ENCODE measurements around the gene FOXP1.
"Not testable (repeated sequence)": the region's sequence is repeated elsewhere in the genome, so short reads cannot be mapped to it uniquely, and the experiment has no call there.

- not testable (repeated sequence) for TF ChIP-seq CTCF, POLR2A (IDR thresholded peaks at IDR 0.05)
Measured at GRCh38 chr3:71014616-71015015, 568.9 kb downstream of the FOXP1 start.

Measured in adrenal gland (tissue), 5 donors.